HuH-7.5 (cell line): ENCODE data around the gene MYH16.
"Not testable (repeated sequence)": the region's sequence is repeated elsewhere in the genome, so short reads cannot be mapped to it uniquely, and the experiment has no call there.

Experiments used
- DNase-seq: peaks from one replicate; pipeline ENCODE4 v3.0.0; 2011; ENCODE audit warnings: low spot score

Gene MYH16

DNA sequence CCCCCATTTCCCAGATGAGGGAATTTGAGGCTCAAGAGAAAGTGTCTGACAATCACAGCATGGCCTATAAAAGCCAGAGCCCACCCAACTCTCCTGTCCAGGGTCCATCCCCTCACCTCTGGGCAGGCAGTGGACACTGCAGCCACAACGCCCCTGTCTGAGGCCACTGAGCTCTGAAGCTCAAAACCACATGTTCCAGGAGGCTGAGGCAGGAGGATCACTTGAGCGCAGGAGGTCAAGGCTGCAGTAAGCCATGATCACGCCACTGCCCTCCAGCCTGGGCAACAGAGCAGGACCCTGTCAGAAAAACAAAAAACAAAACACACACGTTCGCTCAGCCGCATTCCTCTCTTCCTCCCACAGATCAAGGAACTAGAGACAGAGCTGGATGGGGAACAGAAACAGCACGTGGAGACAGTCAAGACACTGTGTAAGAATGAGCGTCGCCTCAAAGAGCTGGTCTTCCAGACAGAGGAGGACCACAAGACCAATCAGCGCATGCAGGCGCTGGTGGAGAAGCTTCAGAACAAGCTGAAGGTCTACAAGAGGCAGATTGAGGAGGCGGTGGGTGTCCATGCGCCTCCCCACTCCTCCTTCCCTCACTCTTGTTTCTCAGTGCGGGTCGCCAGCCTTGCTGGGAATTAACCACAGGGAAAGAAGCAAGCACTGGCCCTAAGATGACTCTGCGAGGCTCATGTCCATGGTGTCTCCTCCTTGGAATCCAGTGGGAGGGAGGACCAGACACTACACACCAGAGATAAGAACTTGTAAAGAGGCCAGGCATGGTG lies 33.0 kb downstream of the MYH16 start:
- DNase-seq, result no peak

DNA sequence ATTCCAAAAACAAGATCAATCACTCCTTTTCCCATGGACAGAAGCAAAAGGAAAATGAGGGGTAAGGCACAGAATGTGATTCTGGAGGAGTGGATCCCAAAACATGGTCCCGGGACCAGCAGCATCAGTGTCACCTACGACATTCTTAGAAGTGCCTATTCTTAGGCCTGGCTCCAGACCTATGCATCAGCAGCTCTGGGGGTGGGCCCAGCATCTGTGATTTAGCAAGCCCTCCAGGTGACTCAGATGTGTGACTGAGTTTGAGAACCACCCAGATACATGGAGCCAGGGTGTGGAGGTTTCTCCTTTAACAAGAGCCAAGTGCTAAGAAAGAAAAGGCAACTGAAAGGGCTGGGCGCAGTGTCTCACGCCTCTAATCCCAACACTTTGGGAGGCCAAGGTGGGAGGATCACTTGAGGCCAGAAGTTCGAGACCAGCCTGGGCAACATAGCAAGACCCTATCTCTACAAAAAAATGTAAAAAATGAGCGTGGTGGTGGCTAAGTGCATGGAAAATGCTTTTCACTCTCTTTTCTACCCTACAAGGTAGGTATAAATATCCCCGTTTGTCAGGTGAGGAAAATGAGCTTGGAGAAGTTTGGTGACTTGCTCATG lies 35.9 kb downstream of the MYH16 start:
- no peak for DNase-seq

DNA sequence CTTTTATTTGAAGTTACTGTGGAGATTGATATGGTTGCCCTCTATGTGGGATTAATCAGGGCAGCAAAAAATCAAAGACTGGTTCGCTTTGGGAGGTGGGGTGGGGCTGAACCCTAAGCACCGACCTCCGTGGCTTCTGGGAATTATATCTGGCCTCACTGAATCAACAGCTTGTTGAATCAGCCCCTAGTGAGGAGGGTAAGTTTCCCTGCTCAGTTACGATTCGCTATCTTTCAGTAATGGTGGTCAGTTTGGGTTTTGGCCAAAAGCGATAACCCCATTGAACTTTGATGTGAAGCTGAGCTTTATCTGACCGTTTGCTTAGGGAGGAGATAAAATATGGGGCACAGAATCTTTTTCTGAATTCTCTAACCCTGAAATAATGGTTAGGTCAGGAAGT lies 36.5 kb downstream of the MYH16 start:
- DNase-seq, result no peak

DNA sequence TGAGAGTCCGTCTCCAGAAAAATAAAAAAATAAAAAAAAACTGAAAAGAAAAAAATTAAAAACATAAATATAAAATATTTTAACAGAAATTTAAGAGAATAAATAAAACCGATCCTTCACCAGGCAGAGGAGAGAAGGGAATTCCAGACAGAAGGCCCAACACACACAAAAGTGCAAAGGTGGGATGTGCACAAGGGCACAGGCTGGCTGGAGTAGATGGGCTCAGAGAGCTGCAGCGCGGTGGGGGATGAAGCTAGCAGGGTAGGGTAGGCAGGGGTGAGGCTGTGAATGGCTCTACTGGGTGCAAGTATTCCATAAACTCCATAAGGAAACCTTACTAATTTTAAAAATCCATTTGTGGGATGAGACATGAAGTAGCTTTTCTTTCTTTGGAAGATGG lies 37.4 kb downstream of the MYH16 start:
- no peak for DNase-seq

DNA sequence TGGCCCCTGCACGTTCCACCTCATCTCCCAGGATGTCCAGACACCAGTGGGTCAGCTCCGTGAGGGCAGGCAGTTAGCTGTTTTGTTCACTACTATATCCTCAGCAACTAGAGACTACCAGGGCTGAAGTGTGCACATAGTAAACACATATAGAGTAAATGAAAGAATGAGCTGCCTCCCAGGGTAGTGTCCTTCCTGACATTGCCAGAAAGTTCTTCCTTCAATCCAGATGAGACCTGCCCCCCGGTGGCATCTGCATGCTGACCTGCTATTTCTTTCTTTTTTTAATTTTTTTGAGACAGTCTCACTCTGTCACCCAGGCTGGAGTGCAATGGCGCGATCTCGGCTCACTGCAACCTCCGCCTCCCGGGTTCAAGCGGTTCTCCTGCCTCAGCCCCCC lies 39.1 kb downstream of the MYH16 start:
- no peak for DNase-seq

DNA sequence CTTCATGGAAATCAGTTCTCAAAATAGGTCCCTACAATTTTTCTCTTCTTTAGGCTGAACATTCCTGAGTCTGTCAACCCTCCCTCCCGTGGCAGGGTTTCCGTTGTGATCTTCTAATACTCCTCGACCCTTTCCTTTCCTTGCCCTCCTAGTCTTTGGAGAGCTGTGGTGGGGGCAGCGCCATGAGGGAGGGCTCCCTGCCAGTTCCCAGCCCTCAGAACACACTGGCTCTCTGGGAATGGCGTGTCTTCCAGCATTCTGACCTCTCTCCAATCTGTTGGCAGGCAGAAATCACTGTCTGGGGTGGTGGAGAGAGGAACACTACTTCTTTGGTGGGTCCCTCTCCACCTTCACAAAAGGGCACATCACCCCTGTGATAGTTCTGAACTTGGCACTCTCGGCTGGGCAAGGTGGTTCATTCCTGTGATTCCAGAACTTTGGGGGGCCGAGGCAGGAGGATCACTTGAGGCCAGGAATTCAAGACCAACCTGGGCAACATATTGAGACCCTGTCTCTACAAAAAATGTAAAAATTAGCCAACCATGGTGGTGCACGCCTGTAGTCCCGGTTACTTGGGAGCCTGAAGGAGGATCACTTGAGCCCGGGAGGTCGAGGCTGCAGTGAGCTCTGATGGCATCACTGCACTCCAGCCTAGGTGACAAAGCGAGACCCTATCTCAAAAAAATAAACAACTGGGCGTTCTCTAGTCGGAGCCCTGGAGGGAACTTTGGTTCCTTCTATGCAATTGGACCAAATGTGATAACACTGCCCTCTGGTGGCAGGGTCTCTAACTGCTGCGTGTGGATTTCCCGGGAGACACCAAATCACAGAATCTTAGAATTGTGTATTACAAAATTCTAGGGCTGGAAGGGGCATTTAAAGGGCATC lies 39.9 kb downstream of the MYH16 start:
- peak; percentile 77 for DNase-seq

DNA sequence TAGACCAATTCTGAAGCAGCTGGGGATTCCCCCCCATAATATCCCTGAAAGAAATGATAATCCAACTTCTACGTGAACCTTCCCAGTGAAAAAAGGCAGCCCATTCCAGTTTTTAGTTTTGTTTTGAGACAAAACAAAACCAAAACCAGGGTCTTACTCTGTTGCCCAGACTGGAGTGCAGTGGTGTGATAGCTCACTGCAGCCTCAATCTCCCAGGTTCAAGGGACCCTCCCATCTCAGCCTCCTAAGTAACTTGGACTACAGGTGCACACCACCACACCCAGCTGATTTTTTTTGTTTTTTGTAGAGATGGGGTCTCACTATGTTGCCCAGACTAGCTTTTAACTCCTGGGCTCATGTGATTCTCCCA lies 40.5 kb downstream of the MYH16 start:
- DNase-seq, result no peak

DNA sequence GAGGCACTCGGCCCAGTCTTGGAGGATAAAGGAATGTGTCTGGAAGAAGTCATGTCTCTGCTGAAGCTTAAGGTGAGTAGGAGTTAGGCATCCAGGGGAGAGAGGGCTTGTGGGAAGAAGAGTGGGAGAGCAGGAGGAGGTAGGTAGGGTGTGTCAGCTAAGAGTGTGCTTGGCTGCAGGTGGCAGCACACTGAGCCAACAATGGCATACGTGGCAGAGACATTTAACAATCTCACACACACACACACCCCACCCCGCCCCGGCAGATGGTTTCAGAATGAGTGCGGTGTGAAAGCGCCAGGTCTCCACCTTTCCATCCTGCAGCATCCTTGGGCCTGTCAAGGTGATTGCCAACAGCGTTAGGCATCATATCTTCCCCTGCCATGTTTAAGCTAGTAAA lies 41.9 kb downstream of the MYH16 start:
- no peak for DNase-seq

DNA sequence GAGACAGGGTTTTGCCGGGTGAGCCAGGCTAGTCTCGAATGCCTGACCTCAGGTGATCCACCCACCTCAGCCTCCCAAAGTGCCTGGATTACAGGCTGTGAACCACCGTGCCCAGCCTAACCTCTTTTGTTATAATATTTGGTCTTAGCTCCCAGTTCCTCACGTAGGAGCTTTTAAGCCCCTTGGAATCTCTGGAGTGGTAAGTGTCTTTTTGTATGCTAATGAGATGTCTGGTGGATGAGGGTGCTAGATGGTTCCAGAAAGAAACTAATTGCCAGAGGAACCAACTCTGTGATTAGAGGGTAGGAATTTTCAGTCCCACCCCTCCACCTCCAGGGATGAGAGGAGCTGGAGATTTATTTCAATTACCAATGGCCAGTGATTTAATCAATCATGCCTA lies 47.7 kb downstream of the MYH16 start:
- no peak for DNase-seq

DNA sequence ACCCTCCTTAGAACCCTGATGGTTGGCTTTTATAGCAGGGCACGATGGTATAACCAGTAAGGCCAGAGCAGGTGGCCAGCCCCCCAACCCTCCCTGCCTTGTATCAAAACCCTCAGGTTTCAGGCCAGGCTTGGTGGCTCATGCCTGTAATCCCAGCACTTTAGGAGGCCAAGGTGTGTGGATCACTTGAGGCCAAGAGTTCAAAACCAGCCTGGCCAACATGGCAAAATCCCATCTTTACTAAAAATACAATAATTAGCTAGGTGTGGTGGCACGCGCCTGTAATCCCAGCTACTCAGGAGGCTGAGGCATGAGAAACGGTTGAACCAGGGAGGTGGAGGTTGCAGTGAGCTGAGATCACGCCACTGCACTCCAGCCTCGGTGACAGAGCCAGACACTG lies 50.0 kb downstream of the MYH16 start:
- DNase-seq, result not testable (repeated sequence)

DNA sequence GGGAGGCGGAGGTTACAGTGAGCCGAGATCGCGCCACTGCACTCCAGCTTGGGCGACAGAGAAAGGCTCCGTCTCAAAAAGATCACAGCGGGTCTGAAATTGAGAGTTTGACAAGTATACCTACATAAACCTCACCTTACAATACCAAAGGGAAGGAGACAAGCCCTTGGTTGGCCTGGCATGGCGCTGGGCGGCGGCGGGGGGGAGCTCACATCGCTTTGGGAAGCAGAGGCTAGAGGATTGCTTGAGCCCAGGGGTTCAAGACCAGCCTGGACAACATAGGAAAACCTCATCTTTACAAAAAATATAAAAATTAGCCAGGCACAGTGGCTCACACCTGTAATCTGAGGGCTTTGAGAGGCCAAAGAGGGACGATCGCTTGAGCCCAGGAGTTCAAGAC lies 51.9 kb downstream of the MYH16 start:
- no peak for DNase-seq

DNA sequence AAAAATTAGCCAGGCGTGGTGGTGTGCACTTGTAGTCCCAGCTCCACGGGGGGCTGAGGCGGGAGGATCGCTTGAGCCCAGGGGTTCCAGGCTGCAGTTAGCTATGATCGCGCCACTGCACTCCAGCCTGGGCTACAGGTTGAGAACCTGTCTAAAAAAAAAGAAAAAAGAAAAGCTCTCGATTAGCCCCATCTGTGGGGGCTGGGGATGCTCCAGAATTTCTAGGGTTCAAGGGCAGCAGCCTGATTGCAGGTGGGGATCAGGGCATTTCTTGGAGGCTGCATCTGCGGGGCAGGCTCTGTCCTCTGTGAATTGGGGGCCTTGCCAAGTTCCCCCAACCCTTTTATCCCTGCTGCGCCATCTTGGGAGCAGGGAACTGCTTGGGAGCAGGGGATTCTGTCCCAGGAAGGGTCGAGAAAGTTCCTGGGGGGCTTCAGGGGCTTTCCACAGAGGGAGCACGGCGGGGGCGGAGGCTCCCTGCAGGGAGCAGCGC lies 52.4 kb downstream of the MYH16 start:
- no peak for DNase-seq

DNA sequence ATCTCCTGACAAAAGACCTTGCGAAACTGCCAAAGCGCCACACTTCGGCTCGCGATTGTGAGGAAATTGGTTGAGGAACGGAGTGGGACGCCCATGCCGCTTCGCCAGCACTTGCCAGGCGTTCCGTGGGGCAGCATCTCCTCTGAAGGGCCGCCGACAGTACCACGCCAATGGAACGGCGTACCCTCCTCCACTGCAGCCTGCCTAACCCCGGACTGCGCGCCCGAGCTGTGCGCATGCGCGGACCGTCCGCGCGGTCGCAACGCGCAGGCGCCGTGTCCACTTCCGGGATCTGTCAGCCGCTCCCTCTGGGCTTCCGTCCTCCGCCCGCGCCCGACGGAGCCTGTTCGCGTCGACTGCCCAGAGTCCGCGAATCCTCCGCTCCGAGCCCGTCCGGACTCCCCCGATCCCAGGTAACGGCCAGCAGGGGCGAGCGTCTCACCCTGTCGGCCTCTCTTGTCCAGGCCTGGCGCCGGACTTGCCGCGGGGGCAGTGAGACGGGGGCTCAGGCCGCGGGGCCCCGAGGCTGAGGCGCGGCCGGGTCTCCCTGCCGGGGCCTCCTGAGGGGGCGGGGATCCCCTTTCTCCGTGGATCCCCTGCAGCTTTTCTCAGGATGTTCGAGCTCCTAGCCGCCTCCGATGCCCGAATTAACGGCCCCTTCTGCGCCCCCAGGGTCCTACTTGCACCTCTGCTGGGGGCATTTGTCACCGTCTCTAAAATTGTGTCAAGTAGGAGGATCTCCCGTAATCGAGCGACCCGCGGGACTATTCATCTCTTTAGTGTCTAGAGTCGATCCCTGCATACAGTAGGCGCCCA lies 53.2 kb downstream of the MYH16 start, which contains the start of gene ARPC1A:
Gene ARPC1A, plus strand, starts transcription at position 307 of the 816 bp plus-strand sequence. CDS start 7,456 bp downstream, outside the sequence.
- DNase-seq, result peak; percentile 94

DNA sequence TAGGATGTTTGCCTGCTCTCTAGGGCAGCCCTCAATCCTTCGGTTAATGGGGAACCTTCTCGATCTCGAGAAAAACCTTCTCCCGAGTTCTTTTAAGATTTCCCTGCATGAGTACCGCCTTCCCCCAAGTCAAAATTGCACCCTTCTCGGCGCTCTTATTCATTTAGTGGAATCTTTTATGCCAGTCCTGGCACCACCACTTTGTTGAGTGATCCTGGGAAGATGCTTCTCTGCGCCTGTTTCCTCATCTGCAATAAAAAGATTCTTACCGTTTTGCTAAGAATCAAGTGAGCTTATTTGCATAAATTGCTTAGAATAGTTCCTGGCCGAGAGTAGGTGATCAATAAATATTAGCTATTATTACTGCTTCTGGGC lies 53.8 kb downstream of the MYH16 start:
- DNase-seq, result no peak

DNA sequence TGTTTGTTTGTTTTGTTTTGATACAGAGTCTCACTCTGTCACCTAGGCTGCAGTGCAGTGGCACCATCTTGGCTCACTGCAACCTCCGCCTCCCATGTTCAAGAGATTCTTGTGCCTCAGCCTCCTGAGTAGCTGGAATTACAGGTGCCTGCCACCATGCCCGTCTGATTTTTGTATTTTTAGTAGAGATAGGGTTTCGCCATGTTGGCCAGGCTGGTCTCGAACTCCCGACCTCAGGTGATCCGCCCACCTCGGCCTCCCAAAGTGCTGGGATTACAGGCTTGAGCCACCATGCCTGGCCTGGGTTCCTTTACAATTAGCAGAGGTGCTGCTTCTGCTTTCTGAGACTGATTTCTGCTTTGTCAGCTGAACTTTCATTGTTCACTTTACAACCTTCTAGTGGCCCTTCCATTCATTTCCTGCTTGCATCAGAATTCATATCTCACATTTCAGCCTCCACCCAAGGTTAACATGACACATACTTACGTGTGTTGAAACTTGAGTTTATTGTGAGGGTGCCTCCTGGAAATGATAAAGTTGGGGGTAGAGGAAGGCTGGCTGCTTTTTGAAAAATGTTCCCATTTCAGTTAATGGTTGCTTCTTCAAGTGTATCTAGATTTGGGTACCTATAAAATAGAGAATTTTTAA lies 57.8 kb downstream of the MYH16 start:
- DNase-seq, result not testable (repeated sequence)

DNA sequence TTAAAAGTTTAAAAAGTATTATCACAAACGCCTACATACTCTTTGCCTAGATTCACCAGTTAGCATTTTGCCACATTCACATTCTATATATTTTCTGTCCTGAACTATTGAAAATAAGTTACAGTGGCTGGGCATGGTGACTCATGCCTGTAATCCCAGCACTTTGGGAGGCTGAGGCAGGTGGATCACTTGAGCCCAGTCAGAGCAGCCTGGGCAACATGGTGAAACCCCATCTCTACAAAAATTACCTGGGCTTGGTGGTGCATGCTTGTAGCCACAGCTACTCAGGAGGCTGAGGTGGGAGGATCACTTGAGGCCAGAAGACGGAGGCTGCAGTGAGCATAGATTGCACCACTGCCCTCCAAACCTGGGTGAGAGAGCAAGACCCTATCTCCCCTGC lies 58.4 kb downstream of the MYH16 start:
- DNase-seq, result no peak

DNA sequence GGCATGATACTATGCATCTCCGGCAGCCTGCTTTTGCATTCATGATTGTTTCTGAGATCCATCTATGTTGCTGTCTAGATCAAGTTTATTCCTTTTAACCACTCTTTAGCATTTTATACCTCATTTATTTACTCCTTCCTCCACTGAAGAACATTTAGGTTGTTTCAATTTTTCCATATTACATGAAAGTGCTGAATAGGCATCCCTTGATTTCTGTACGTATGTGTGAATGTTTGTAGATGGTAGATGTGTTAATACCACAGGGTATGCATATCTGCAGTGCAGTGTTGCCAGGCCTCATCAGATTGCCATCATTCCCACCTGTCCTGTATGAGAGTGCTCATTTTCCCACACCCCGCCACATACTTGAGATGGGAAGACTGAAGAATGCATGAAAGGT lies 67.0 kb downstream of the MYH16 start:
- no peak for DNase-seq

DNA sequence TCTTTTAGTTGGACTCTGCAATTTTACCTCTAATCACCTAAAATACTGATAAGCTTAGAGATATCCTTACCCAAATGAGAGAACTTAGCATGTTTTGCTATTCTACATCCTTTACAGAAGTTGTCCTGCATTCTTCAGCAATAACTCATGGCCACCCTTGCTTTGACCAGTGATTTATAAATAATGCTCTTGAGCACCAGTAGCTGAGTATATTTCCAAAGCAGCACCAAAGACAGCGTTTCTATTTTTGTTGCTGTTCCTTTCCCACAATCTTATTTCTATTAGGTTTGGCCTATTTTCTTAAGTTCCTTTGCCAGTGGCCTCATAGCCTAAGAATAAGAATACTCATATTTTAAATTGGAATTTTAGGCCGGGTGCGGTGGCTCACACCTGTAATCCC lies 68.0 kb downstream of the MYH16 start:
- no peak for DNase-seq

DNA sequence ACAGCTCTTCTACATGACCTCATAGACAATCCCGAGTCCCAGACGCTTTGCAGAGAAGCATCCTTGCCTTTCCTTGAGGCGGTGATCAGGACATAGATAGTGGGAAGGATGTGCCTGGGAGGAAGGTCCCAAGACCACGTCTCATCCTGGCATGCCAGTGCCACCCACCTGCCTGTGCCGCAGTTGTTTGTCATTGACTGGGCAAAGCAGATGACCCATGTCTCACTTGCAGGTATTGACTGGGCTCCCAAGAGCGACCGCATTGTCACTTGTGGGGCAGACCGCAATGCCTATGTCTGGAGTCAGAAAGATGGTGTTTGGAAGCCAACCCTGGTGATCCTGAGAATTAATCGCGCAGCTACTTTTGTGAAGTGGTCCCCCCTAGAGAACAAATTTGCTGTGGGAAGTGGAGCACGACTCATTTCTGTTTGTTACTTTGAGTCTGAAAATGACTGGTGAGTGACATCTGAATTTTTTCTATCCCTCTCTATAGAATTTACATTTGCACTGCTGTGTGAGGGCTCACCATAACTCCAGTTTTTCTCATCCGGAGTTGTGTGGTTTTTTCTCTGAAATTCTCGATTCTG lies 71.5 kb downstream of the MYH16 start:
- no peak for DNase-seq

DNA sequence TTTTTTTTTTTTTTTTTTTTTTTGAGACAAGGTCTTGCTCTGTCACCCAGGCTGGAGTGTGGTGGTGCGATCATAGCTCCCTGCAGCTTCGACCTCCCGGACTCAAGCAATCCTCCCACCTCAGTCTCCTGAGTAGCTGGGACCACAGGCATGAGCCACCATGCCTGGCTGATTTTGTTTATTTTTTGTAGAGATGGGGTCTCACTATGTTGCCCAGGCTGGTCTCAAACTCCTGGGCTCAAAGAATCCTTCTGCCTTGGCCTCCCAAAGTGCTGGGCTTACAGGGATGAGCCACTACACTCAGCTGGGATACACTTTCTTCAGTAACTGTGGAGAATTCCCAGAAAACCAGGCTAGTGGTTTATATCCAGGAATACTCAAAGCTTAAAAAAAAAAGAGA lies 78.0 kb downstream of the MYH16 start:
- DNase-seq, result not testable (repeated sequence)

DNA sequence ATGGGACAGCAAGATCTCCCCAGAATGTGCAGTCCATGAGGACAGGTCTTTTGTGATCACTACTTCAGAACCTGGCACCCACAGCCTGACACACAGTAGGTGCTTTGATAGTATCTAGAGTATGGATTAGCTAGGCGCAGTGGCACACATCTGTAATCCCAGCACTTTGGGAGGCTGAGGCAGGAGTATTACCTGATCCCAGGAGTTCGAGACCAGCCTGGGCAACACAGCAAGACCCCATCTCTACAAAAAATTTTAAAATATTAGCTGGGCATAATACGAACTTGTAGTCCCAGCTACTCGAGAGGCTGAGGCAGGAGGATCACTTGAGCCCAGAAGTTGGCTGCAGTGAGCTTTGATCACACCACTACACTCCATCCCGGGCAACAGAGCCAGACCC lies 79.6 kb downstream of the MYH16 start:
- no peak for DNase-seq
